ENCODE measurements around the gene RAB26.

Gene RAB26

GRCh38 chr16:2174396-2175131 lies 26.1 kb downstream of the RAB26 start:
- TF ChIP-seq, protein P1, sequence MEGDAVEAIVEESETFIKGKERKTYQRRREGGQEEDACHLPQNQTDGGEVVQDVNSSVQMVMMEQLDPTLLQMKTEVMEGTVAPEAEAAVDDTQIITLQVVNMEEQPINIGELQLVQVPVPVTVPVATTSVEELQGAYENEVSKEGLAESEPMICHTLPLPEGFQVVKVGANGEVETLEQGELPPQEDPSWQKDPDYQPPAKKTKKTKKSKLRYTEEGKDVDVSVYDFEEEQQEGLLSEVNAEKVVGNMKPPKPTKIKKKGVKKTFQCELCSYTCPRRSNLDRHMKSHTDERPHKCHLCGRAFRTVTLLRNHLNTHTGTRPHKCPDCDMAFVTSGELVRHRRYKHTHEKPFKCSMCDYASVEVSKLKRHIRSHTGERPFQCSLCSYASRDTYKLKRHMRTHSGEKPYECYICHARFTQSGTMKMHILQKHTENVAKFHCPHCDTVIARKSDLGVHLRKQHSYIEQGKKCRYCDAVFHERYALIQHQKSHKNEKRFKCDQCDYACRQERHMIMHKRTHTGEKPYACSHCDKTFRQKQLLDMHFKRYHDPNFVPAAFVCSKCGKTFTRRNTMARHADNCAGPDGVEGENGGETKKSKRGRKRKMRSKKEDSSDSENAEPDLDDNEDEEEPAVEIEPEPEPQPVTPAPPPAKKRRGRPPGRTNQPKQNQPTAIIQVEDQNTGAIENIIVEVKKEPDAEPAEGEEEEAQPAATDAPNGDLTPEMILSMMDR (IDR thresholded peaks at IDR 0.05; ENCODE audit: low read length) = no peak
- no peak for TF ChIP-seq EZH2phosphoT487 (IDR thresholded peaks at IDR 0.05; ENCODE audit: low read length)
- no peak for TF ChIP-seq EZH2 (optimal IDR thresholded peaks at IDR 0.05; ENCODE audit: low read depth, low read length)
- Histone ChIP-seq H3F3A (ENCODE audit: insufficient read depth, low read length) (no peaks in the 10 kb centered on the region), H3K4me1 (ENCODE audit: low read length) (no peaks in the 10 kb centered on the region)

GRCh38 chr16:2175454-2175853 lies 27.0 kb downstream of the RAB26 start:
- Histone ChIP-seq H4K20me1 (ENCODE audit: insufficient read depth, low read length) (no peaks in the 10 kb centered on the region), H3K4me3 (ENCODE audit: low read length) (no peak overlapping the region), H3F3A (ENCODE audit: insufficient read depth, low read length) (no peaks in the 10 kb centered on the region), H3K9me2 (replicated peaks; ENCODE audit: insufficient read depth, low read length) (no peaks in the 10 kb centered on the region), H3K27ac (ENCODE audit: low read length) (no peak overlapping the region), H3K4me1 (ENCODE audit: low read length) (no peaks in the 10 kb centered on the region), H3K79me2 (ENCODE audit: low read length) (no peaks in the 10 kb centered on the region), H3K36me3 (replicated peaks; ENCODE audit: insufficient read depth, low read length) (no peaks in the 10 kb centered on the region), H3K27me3 (replicated peaks; ENCODE audit: insufficient read depth, low read length) (no peaks in the 10 kb centered on the region), H3K9me3 (replicated peaks; ENCODE audit: insufficient read depth, low read length) (no peaks in the 10 kb centered on the region), H3K9ac (ENCODE audit: low read length) (no peak overlapping the region), H2AFZ (ENCODE audit: low read length) (no peak overlapping the region), H3K4me2 (ENCODE audit: low read depth, low read length) (no peak overlapping the region)
- no peak for DNase-seq
- TF ChIP-seq EZH2phosphoT487 (IDR thresholded peaks at IDR 0.05; ENCODE audit: low read length) (no peak), EZH2 (optimal IDR thresholded peaks at IDR 0.05; ENCODE audit: low read depth, low read length) (no peak)
- TF ChIP-seq, protein P1 (IDR thresholded peaks at IDR 0.05; ENCODE audit: low read length) = no peak

More at GRCh38 chr16:2174396-2175131, 26.1 kb downstream of the RAB26 start:
- no peak overlapping the region for H3K4me2 ChIP-seq (ENCODE audit: low read depth, low read length)
- no peaks in the 10 kb centered on the region for H3K9me3 ChIP-seq (replicated peaks; ENCODE audit: insufficient read depth, low read length)
- no peaks in the 10 kb centered on the region for H3K27me3 ChIP-seq (replicated peaks; ENCODE audit: insufficient read depth, low read length)
- H3K36me3 ChIP-seq (replicated peaks; ENCODE audit: insufficient read depth, low read length) = no peaks in the 10 kb centered on the region
- no peak overlapping the region for H3K9ac ChIP-seq (ENCODE audit: low read length)
- H4K20me1 ChIP-seq (ENCODE audit: insufficient read depth, low read length) = no peaks in the 10 kb centered on the region
- H2AFZ ChIP-seq (ENCODE audit: low read length) = no peak overlapping the region
- H3K9me2 ChIP-seq (replicated peaks; ENCODE audit: insufficient read depth, low read length) = no peaks in the 10 kb centered on the region
- no peak overlapping the region for H3K27ac ChIP-seq (ENCODE audit: low read length)
- no peak overlapping the region for H3K4me3 ChIP-seq (ENCODE audit: low read length)
- no peak for DNase-seq
- no peaks in the 10 kb centered on the region for H3K79me2 ChIP-seq (ENCODE audit: low read length)

DNA sequence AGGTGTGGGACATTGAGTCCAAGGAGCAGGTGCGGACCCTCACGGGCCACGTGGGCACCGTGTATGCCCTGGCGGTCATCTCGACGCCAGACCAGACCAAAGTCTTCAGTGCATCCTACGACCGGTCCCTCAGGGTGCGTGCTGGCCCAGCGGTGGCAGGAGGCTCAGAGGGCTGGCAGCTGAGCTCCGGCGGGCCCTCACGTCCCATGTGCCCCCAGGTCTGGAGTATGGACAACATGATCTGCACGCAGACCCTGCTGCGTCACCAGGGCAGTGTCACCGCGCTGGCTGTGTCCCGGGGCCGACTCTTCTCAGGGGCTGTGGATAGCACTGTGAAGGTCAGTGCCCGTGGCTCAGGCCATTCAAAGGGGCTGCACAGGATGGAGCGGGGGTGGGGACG lies 27.6 kb downstream of the RAB26 start:
- Histone ChIP-seq H3K9me2 (replicated peaks; ENCODE audit: insufficient read depth, low read length) (no peaks in the 10 kb centered on the region), H3F3A (ENCODE audit: insufficient read depth, low read length) (no peaks in the 10 kb centered on the region), H3K4me3 (ENCODE audit: low read length) (no peak overlapping the region), H3K4me2 (ENCODE audit: low read depth, low read length) (no peak overlapping the region), H3K9me3 (replicated peaks; ENCODE audit: insufficient read depth, low read length) (no peaks in the 10 kb centered on the region), H3K36me3 (replicated peaks; ENCODE audit: insufficient read depth, low read length) (no peaks in the 10 kb centered on the region), H3K27ac (ENCODE audit: low read length) (no peak overlapping the region), H3K4me1 (ENCODE audit: low read length) (no peaks in the 10 kb centered on the region), H3K9ac (ENCODE audit: low read length) (no peak overlapping the region), H4K20me1 (ENCODE audit: insufficient read depth, low read length) (no peaks in the 10 kb centered on the region), H3K27me3 (replicated peaks; ENCODE audit: insufficient read depth, low read length) (no peaks in the 10 kb centered on the region), H3K79me2 (ENCODE audit: low read length) (no peaks in the 10 kb centered on the region), H2AFZ (ENCODE audit: low read length) (no peak overlapping the region)
- no peak for DNase-seq
- TF ChIP-seq EZH2 (optimal IDR thresholded peaks at IDR 0.05; ENCODE audit: low read depth, low read length) (no peak), EZH2phosphoT487 (IDR thresholded peaks at IDR 0.05; ENCODE audit: low read length) (no peak)
- TF ChIP-seq, protein P1 (IDR thresholded peaks at IDR 0.05; ENCODE audit: low read length) = no peak
